Lower leg skin (tissue), 3 donors: Measurements from ENCODE around the gene ZNF492.

Source experiments
- CTCF ChIP-seq, 3 donors: fragments of 450-650 bp; IDR thresholded peaks; one replicate each; pipeline ENCODE4 v1.5.1; 2016; ENCODE audit warnings: antibody characterized with exemption in 3 of 3, mild to moderate bottlenecking in 3 of 3, moderate library complexity in 2 of 3
- POLR2A ChIP-seq, 2 donors: fragments of 450-650 bp; IDR thresholded peaks; one replicate each; pipeline ENCODE4 v1.6.1; 2016 to 2017; ENCODE audit warnings: antibody characterized with exemption in 2 of 2, mild to moderate bottlenecking in 1 of 2, moderate library complexity in 1 of 2

DNA sequence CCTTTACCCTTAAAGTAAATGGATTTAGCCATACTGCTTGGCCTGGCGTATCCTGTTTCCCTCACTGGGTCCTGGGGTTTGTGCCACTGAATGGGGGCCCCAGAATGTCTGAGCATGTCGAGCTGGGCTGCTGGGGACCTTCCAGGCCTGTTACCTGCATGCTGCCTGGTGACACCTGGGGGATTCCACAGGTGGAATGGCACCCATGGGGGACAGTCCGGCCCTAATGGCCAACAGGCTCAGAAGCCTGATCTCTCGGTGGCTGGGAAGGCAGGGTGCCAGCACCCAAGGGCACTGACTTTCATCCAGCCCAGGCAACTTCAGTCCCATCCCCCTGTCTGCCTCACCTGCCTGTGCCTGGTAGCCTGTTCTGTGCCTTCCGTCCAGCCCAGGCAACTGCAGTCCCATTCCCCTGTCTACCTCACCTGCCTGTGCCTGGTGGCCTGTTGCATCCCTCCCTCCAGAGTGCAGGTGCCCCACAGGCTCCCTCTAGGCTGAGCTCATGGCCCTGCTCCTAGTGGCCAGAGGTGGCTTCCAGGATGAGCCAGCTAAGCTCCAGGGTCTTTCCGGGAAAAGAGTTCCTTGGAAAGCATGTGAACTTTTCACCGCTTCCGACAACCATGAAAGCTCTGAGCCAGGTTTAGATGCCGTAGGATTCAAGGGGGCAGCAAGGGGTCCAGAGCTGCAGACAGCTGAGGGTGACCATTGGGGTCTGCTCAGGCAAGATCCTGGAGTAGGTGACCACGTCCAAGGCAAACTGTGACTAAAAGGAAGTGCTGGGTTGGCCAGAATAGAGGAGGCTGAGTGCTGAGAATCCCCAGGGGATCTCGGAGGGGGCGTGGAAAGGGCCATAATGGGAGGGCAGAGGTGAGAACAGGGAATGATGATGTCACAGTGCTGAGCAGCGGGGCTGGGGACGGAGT is 30.3 kb upstream of the ZNF492 start:
- TF ChIP-seq CTCF (IDR thresholded peaks at IDR 0.05), result no peak
- no peak for TF ChIP-seq POLR2A (IDR thresholded peaks at IDR 0.05)
